SJSA1 (cell line): ENCODE measurements around the gene ARF6. TPM values are rescaled to one million over a fixed set of nuclear protein-coding genes. Genes with fewer than 3 reads are reported as not detected.

ENCODE experiments used
- DNase-seq, 2 experiments: peaks; one replicate each; pipeline ENCODE4 v3.0.0-alpha.2; 2015 to 2020; ENCODE audit warnings: low spot score in 2 of 2, low read depth in 1 of 2
- H3K27ac ChIP-seq: fragments of 250-450 bp; sonication (Bioruptor Pico); 2 replicates; pipeline ENCODE4 v1.5.1; 2020; ENCODE audit warnings: mild to moderate bottlenecking, moderate library complexity
- H3K27me3 ChIP-seq: fragments of 250-450 bp; sonication (Bioruptor Pico); replicated peaks from 2 replicates; pipeline ENCODE4 v1.5.1; 2020; ENCODE audit warnings: mild to moderate bottlenecking, moderate library complexity
- H3K36me3 ChIP-seq: fragments of 250-450 bp; sonication (Bioruptor Pico); 2 replicates; pipeline ENCODE4 v1.5.1; 2020; ENCODE audit warnings: mild to moderate bottlenecking
- H3K4me1 ChIP-seq: fragments of 250-450 bp; sonication (Bioruptor Pico); replicated peaks from 2 replicates; pipeline ENCODE4 v1.6.1; 2021; ENCODE audit warnings: mild to moderate bottlenecking
- H3K4me3 ChIP-seq: fragments of 250-450 bp; sonication (Bioruptor Pico); 2 replicates; pipeline ENCODE4 v1.5.1; 2020; ENCODE audit warnings: mild to moderate bottlenecking
- H3K9me3 ChIP-seq: fragments of 250-450 bp; sonication (Bioruptor Pico); replicated peaks from 2 replicates; pipeline ENCODE4 v1.5.1; 2020; ENCODE audit warnings: mild to moderate bottlenecking
- total RNA-seq: library from RNA; depleted of rRNA; stranded (reverse); fragments of >200 nt; shearing (Covaris generic); gene quantifications from 2 replicates; pipeline ENCODE4 v1.2.3, GENCODE V29; 2014; rRNA removed

The ARF6 gene
- total RNA-seq, 1 experiment from 2014 or later: 61.2 TPM

- H3K4me3 ChIP-seq: no peak overlapping the region
Measured at GRCh38 chr14:49945448-49946319, 52.8 kb downstream of the ARF6 start.

More at GRCh38 chr14:49945448-49946319, 52.8 kb downstream of the ARF6 start:
- DNase-seq: no peak
- Histone ChIP-seq H3K36me3 (no peaks in the 10 kb centered on the region), H3K27ac (no peak overlapping the region), H3K27me3 (no peaks in the 10 kb centered on the region), H3K4me1 (peaks cover 33% of the 10 kb centered on the region), H3K9me3 (no peaks in the 10 kb centered on the region)

Other genes with a start within 250 kb of the ARF6 start
- gene POLE2, start 204.9 kb upstream of the ARF6 start, total RNA-seq: 16.0 and 26.1 TPM in 2 replicates
- 1.3 and 1.8 TPM in 2 replicates for gene KLHDC1, start 200.0 kb upstream of the ARF6 start, total RNA-seq
- gene KLHDC2, start 124.9 kb upstream of the ARF6 start, total RNA-seq: 17.6 and 23.5 TPM in 2 replicates
- 30.4 and 42.7 TPM in 2 replicates for gene NEMF, start 40.3 kb upstream of the ARF6 start, total RNA-seq
- 12.0 and 13.4 TPM in 2 replicates for gene VCPKMT, start 223.5 kb downstream of the ARF6 start, total RNA-seq